HEK293 (cell line): ENCODE measurements around the gene EBF4.

ENCODE experiments used
- CTCF ChIA-PET: fragments of 350-600 bp; formaldehyde crosslinking; extraction: SDS; loops from one replicate; lab custom pipeline; 2021; ENCODE audit warnings: antibody characterized with exemption; lab: Yijun Ruan, JAX
- POLR2A ChIA-PET: fragments of 300-600 bp; formaldehyde crosslinking; extraction: SDS; loops from one replicate; lab custom pipeline; 2020; ENCODE audit warnings: antibody characterized with exemption, inconsistent platforms; lab: Yijun Ruan, JAX
- H3K27ac ChIP-seq: fragments of 200-500 bp; sonication (Bioruptor generic); 2 replicates; pipeline ENCODE4 v1.5.1; 2014; ENCODE audit warnings: low read depth, low read length, control low read depth, inconsistent platforms; ENCODE audit errors: extremely low read depth
- H3K36me3 ChIP-seq, 2 experiments: fragments of 200-500 bp in 1 of 2; sonication (Bioruptor generic) in 1 of 2; 1 replicate in 1 of 2; 2 replicates in 1 of 2; pipeline ENCODE4 v1.5.1; 2014 to 2017; ENCODE audit warnings: inconsistent platforms in 2 of 2, low read length in 2 of 2; ENCODE audit not compliant: control insufficient read depth in 2 of 2, insufficient read depth in 1 of 2
- H3K4me1 ChIP-seq: fragments of 200-500 bp; sonication (Bioruptor generic); 2 replicates; pipeline ENCODE4 v1.5.1; 2014; ENCODE audit warnings: mild to moderate bottlenecking, low read length, inconsistent platforms; ENCODE audit not compliant: control insufficient read depth, insufficient read depth
- H3K4me3 ChIP-seq: 2 replicates; pipeline ENCODE4 v1.5.1; 2011; ENCODE audit warnings: low read depth, mild to moderate bottlenecking, control low read depth, low read length, moderate library complexity
- H3K9me3 ChIP-seq: fragments of 200-500 bp; sonication (Bioruptor generic); 2 replicates; pipeline ENCODE4 v1.5.1; 2014; ENCODE audit warnings: low read depth, low read length, inconsistent platforms; ENCODE audit not compliant: control insufficient read depth, insufficient read depth
- GLIS1 ChIP-seq: fragments of 450-650 bp; formaldehyde crosslinking; IDR thresholded peaks from 2 replicates; pipeline ENCODE4 v1.5.1; 2016; ENCODE audit warnings: missing biosample characterization, missing genetic modification characterization
- GLIS2 ChIP-seq: fragments of 450-650 bp; formaldehyde crosslinking; IDR thresholded peaks from 2 replicates; pipeline ENCODE4 v1.5.1; 2016; ENCODE audit warnings: missing biosample characterization, missing genetic modification characterization
- HIC1 ChIP-seq: fragments of 450-650 bp; formaldehyde crosslinking; IDR thresholded peaks from 2 replicates; pipeline ENCODE4 v1.5.1; 2016; ENCODE audit warnings: missing biosample characterization, missing genetic modification characterization
- PATZ1 ChIP-seq: fragments of 450-650 bp; formaldehyde crosslinking; IDR thresholded peaks from 2 replicates; pipeline ENCODE4 v1.5.1; 2016; ENCODE audit warnings: missing biosample characterization, missing genetic modification characterization
- RBAK ChIP-seq: fragments of 450-650 bp; formaldehyde crosslinking; IDR thresholded peaks from 2 replicates; pipeline ENCODE4 v1.5.1; 2016; ENCODE audit warnings: missing biosample characterization, missing genetic modification characterization
- ZBTB20 ChIP-seq: fragments of 450-650 bp; formaldehyde crosslinking; IDR thresholded peaks from 2 replicates; pipeline ENCODE4 v1.5.1; 2016; ENCODE audit warnings: missing biosample characterization, missing genetic modification characterization
- ZFP37 ChIP-seq: fragments of 450-650 bp; formaldehyde crosslinking; IDR thresholded peaks from 2 replicates; pipeline ENCODE4 v1.5.1; 2016; ENCODE audit warnings: missing biosample characterization, missing genetic modification characterization
- ZNF10 ChIP-seq: fragments of 450-650 bp; formaldehyde crosslinking; IDR thresholded peaks from 2 replicates; pipeline ENCODE4 v1.5.1; 2017; ENCODE audit warnings: missing biosample characterization, missing genetic modification characterization
- ZNF112 ChIP-seq: fragments of 450-650 bp; formaldehyde crosslinking; IDR thresholded peaks from 2 replicates; pipeline ENCODE4 v1.5.0; 2017; ENCODE audit warnings: missing biosample characterization, missing genetic modification characterization
- ZNF121 ChIP-seq: fragments of 450-650 bp; formaldehyde crosslinking; IDR thresholded peaks from 2 replicates; pipeline ENCODE4 v1.5.1; 2016; ENCODE audit warnings: missing biosample characterization, missing genetic modification characterization
- ZNF146 ChIP-seq: fragments of 450-650 bp; formaldehyde crosslinking; IDR thresholded peaks from 2 replicates; pipeline ENCODE4 v1.5.1; 2016; ENCODE audit warnings: missing biosample characterization, missing genetic modification characterization
- ZNF169 ChIP-seq: fragments of 450-650 bp; formaldehyde crosslinking; IDR thresholded peaks from 2 replicates; pipeline ENCODE4 v1.5.1; 2016; ENCODE audit warnings: missing biosample characterization, missing genetic modification characterization
- ZNF174 ChIP-seq: fragments of 450-650 bp; formaldehyde crosslinking; IDR thresholded peaks from 2 replicates; pipeline ENCODE4 v1.5.0; 2017; ENCODE audit warnings: missing biosample characterization, mild to moderate bottlenecking, missing genetic modification characterization
- ZNF202 ChIP-seq: fragments of 450-650 bp; formaldehyde crosslinking; IDR thresholded peaks from 2 replicates; pipeline ENCODE4 v1.5.1; 2016; ENCODE audit warnings: missing biosample characterization, missing genetic modification characterization, borderline replicate concordance
- ZNF248 ChIP-seq: fragments of 450-650 bp; formaldehyde crosslinking; IDR thresholded peaks from 2 replicates; pipeline ENCODE4 v1.5.1; 2017; ENCODE audit warnings: missing biosample characterization, missing genetic modification characterization
- ZNF274 ChIP-seq, 2 experiments: fragments of 200-500 bp in 1 of 2; fragments of 450-650 bp in 1 of 2; sonication (Bioruptor generic) in 1 of 2; formaldehyde crosslinking in 1 of 2; IDR thresholded peaks; 2 replicates each; pipeline versions ENCODE4 v1.5.1 to v1.6.1; 2014 to 2016; ENCODE audit warnings: borderline replicate concordance in 1 of 2, inconsistent platforms in 1 of 2, low read length in 1 of 2, missing biosample characterization in 1 of 2, missing genetic modification characterization in 1 of 2
- ZNF335 ChIP-seq: fragments of 450-650 bp; formaldehyde crosslinking; conservative IDR thresholded peaks from 2 replicates; pipeline ENCODE4 v1.5.1; 2016; ENCODE audit warnings: missing biosample characterization, missing genetic modification characterization
- ZNF366 ChIP-seq: fragments of 450-650 bp; formaldehyde crosslinking; conservative IDR thresholded peaks from 2 replicates; pipeline ENCODE4 v1.5.1; 2016; ENCODE audit warnings: missing biosample characterization, missing genetic modification characterization
- ZNF621 ChIP-seq: fragments of 450-650 bp; formaldehyde crosslinking; IDR thresholded peaks from 2 replicates; pipeline ENCODE4 v1.5.1; 2017; ENCODE audit warnings: missing biosample characterization, missing genetic modification characterization
- ZNF645 ChIP-seq: fragments of 450-650 bp; formaldehyde crosslinking; IDR thresholded peaks from 2 replicates; pipeline ENCODE4; 2016; ENCODE audit warnings: missing biosample characterization, missing genetic modification characterization
- ZNF777 ChIP-seq: fragments of 450-650 bp; formaldehyde crosslinking; IDR thresholded peaks from 2 replicates; pipeline ENCODE4 v1.5.1; 2017; ENCODE audit warnings: missing biosample characterization, missing genetic modification characterization, borderline replicate concordance
- ZSCAN18 ChIP-seq: fragments of 450-650 bp; formaldehyde crosslinking; IDR thresholded peaks from 2 replicates; pipeline ENCODE4 v1.5.1; 2016; ENCODE audit warnings: missing biosample characterization, missing genetic modification characterization
- TF ChIP-seq, protein P1 (sequence below): fragments of 450-650 bp; formaldehyde crosslinking; IDR thresholded peaks from 2 replicates; pipeline ENCODE4 v1.5.1; 2016; ENCODE audit warnings: missing biosample characterization, missing genetic modification characterization

EBF4 gene

GRCh38 chr20:2690213-2690612 lies 2.4 kb upstream of the EBF4 start (continued):
- TF ChIP-seq ZSCAN18 (tag by site-specific recombination), result no peak
- no peak for TF ChIP-seq ZNF202 (tag by site-specific recombination)
- no peak for TF ChIP-seq ZNF174 (tag by site-specific recombination)

DNA sequence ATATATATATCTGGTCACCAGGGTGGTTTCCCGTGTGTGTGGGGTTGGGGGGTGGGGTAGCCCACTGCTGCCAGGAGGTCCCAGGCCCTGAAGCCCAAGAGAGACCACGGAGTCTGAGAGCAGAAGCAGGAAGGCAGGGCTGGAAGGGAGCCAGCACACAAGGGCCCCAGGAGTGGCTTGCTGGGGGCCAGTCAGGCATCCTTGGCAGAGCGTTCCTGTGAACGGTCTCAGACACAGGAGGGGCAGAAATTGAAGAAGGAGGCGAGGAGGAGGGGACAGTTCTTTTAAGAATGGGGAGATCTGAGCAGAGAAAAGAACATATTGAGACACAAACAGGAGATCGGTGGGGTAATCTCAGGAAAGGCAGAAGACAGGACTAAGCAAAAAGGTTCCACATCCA lies 1.9 kb upstream of the EBF4 start:
- POLR2A ChIA-PET, result interaction anchor here (0.6 kb wide), 1 partner anchor 626 kb away, joined by 3 read pairs; no protein-coding TSS in a partner anchor
- Histone ChIP-seq H3K9me3 (no peaks in the 10 kb centered on the region), H3K4me3 (no peak overlapping the region), H3K4me1 (peaks cover 15% of the 10 kb centered on the region), H3K36me3 (peaks cover 0 to 4% of the 10 kb centered on the region in 2 experiments; a peak in 1 of 3 replicates), H3K27ac (no peak overlapping the region)
- CTCF ChIA-PET, result interaction anchor here (1.0 to 5.9 kb wide), 4 partner anchors 51 to 310 kb away, joined by 4 to 48 read pairs (median 16); no protein-coding TSS in a partner anchor
- TF ChIP-seq ZNF335 (peak; percentile 82), GLIS1 (tag by site-specific recombination) (peak; percentile 86), PATZ1 (tag by site-specific recombination) (0 out of 2 replicates have a peak, but pooled peaks have one; percentile 17), GLIS2 (tag by site-specific recombination) (peak; percentile 35; the same call in 1 of the 2 replicates), ZBTB20 (tag by site-specific recombination) (peak; percentile 68; the same call in 1 of the 2 replicates), HIC1 (tag by site-specific recombination) (no peak)
- TF ChIP-seq, protein P1, sequence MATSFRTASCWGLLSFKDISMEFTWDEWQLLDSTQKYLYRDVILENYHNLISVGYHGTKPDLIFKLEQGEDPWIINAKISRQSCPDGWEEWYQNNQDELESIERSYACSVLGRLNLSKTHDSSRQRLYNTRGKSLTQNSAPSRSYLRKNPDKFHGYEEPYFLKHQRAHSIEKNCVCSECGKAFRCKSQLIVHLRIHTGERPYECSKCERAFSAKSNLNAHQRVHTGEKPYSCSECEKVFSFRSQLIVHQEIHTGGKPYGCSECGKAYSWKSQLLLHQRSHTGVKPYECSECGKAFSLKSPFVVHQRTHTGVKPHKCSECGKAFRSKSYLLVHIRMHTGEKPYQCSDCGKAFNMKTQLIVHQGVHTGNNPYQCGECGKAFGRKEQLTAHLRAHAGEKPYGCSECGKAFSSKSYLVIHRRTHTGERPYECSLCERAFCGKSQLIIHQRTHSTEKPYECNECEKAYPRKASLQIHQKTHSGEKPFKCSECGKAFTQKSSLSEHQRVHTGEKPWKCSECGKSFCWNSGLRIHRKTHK, result no peak

GRCh38 chr20:2691127-2691526 lies 1.5 kb upstream of the EBF4 start:
- Histone ChIP-seq H3K4me3 (no peak overlapping the region), H3K36me3 (peaks cover 0 to 4% of the 10 kb centered on the region in 2 experiments; a peak in 1 of 3 replicates), H3K27ac (no peak overlapping the region), H3K4me1 (peaks cover 15% of the 10 kb centered on the region), H3K9me3 (no peaks in the 10 kb centered on the region)
- ChIA-PET POLR2A (interaction anchor here (1.5 kb wide), 1 partner anchor 39 kb away, joined by 3 read pairs; no protein-coding TSS in a partner anchor), CTCF (interaction anchor here (0.7 to 5.9 kb wide), 4 partner anchors 19 to 310 kb away, joined by 3 to 48 read pairs (median 4); no protein-coding TSS in a partner anchor)
- no peak for TF ChIP-seq ZNF169 (tag by site-specific recombination)
- no peak for TF ChIP-seq ZNF10 (tag by site-specific recombination)
- no peak for TF ChIP-seq ZNF621 (tag by site-specific recombination)
- TF ChIP-seq ZNF248 (tag by site-specific recombination), result no peak
- TF ChIP-seq ZNF146, result no peak
- TF ChIP-seq ZNF274 (IDR thresholded peaks at IDR 0.05; ENCODE audit: low read length), result no peak
- TF ChIP-seq ZNF274 (tag by site-specific recombination; IDR thresholded peaks at IDR 0.05; ENCODE audit: borderline replicate concordance), result no peak
- no peak for TF ChIP-seq ZNF112 (tag by site-specific recombination)
- TF ChIP-seq ZNF366, result no peak
- no peak for TF ChIP-seq ZFP37 (tag by site-specific recombination)
- no peak for TF ChIP-seq ZNF645 (tag by site-specific recombination)
- no peak for TF ChIP-seq ZNF777
- no peak for TF ChIP-seq ZNF121 (tag by site-specific recombination)
- no peak for TF ChIP-seq RBAK (tag by site-specific recombination)
